ENCODE results near the gene DRGX.

Gene DRGX

GRCh38 chr10:49318755-49319154 lies 77.1 kb downstream of the DRGX start:
- DNase-seq (ENCODE audit: low spot score) = no peak

GRCh38 chr10:49318028-49318427 lies 77.9 kb downstream of the DRGX start:
- peak; percentile 3 for DNase-seq (ENCODE audit: low spot score)

- DNase-seq (ENCODE audit: low spot score) = no peak
Observed at GRCh38 chr10:49314806-49315205, 81.1 kb downstream of the DRGX start.
